Fibroblast of mammary gland (primary cell): Measurements from ENCODE around the gene SHROOM2.
A peak's percentile ranks its signal among the peaks of the same experiment; 100 is the strongest.

Source experiments
- DNase-seq: peaks from one replicate; pipeline ENCODE4 v3.0.0-alpha.2; 2010; ENCODE audit warnings: low read depth
- H3K4me3 ChIP-seq: 2 replicates; pipeline ENCODE4 v1.5.1; 2011; ENCODE audit warnings: low read depth, mild to moderate bottlenecking, low read length, moderate library complexity; ENCODE audit not compliant: control insufficient read depth
- CTCF ChIP-seq: conservative IDR thresholded peaks from 2 replicates; pipeline ENCODE4 v1.5.1; 2011; ENCODE audit warnings: low read depth, low read length, inconsistent platforms; ENCODE audit not compliant: control insufficient read depth, insufficient read depth

Gene SHROOM2

GRCh38 chrX:9913146-9913433 lies 126.9 kb downstream of the SHROOM2 start:
- DNase-seq = peak; percentile 33
- H3K4me3 ChIP-seq = no peak overlapping the region
- TF ChIP-seq CTCF = no peak

GRCh38 chrX:9917861-9918260 lies 131.6 kb downstream of the SHROOM2 start:
- H3K4me3 ChIP-seq = no peak overlapping the region
- DNase-seq = no peak
- no peak for TF ChIP-seq CTCF

- no peak for DNase-seq
- H3K4me3 ChIP-seq = no peak overlapping the region
- TF ChIP-seq CTCF = no peak
Observed at GRCh38 chrX:9919632-9920172, 133.5 kb downstream of the SHROOM2 start.

- TF ChIP-seq CTCF = no peak
- no peak for DNase-seq
- no peak overlapping the region for H3K4me3 ChIP-seq
Observed at GRCh38 chrX:9921407-9921806, 135.2 kb downstream of the SHROOM2 start.

GRCh38 chrX:9923357-9923756 lies 137.1 kb downstream of the SHROOM2 start:
- TF ChIP-seq CTCF = no peak
- DNase-seq = no peak
- no peak overlapping the region for H3K4me3 ChIP-seq

- no peak for DNase-seq
- TF ChIP-seq CTCF = no peak
- H3K4me3 ChIP-seq = no peak overlapping the region
Observed at GRCh38 chrX:9926002-9926401, 139.8 kb downstream of the SHROOM2 start.

- no peak for DNase-seq
- no peak overlapping the region for H3K4me3 ChIP-seq
Observed at GRCh38 chrX:9927698-9928482, 141.7 kb downstream of the SHROOM2 start.

More at GRCh38 chrX:9927698-9928482, 141.7 kb downstream of the SHROOM2 start:
- TF ChIP-seq CTCF = no peak
